GM10266 (cell line): ENCODE results near the gene AAK1.
A peak's percentile ranks its signal among the peaks of the same experiment; 100 is the strongest.

ENCODE experiments used
- DNase-seq: peaks from one replicate; pipeline ENCODE4 v3.0.0; 2012; ENCODE audit errors: extremely low spot score
- TF ChIP-seq, protein P1 (sequence below): IDR thresholded peaks from 2 replicates; pipeline ENCODE4 v1.5.1; 2012; ENCODE audit warnings: mild to moderate bottlenecking, low read depth; ENCODE audit not compliant: control insufficient read depth, insufficient read depth; ENCODE audit errors: missing control alignments

AAK1 gene

DNA sequence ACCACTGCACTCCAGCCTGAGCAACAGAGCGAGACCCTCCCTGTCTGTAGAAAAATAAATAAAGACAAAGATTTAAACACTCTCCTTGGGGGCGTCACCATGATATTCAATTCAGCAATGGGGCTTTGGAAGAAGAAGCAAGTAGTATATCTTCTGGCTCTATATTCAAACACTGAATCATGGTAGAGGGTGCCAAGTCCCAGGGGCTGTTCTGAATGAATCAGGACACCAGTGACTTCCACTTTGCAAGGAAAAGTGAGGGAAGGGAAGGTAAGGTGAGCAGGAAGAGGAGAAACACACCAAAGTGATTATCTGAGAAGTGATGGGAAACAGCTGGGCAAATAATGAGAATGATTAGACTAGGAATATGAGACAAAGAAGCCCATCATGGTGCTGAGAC, 80.5 kb downstream of the AAK1 start:
- TF ChIP-seq, protein P1, sequence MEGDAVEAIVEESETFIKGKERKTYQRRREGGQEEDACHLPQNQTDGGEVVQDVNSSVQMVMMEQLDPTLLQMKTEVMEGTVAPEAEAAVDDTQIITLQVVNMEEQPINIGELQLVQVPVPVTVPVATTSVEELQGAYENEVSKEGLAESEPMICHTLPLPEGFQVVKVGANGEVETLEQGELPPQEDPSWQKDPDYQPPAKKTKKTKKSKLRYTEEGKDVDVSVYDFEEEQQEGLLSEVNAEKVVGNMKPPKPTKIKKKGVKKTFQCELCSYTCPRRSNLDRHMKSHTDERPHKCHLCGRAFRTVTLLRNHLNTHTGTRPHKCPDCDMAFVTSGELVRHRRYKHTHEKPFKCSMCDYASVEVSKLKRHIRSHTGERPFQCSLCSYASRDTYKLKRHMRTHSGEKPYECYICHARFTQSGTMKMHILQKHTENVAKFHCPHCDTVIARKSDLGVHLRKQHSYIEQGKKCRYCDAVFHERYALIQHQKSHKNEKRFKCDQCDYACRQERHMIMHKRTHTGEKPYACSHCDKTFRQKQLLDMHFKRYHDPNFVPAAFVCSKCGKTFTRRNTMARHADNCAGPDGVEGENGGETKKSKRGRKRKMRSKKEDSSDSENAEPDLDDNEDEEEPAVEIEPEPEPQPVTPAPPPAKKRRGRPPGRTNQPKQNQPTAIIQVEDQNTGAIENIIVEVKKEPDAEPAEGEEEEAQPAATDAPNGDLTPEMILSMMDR = no peak
- DNase-seq = no peak

DNA sequence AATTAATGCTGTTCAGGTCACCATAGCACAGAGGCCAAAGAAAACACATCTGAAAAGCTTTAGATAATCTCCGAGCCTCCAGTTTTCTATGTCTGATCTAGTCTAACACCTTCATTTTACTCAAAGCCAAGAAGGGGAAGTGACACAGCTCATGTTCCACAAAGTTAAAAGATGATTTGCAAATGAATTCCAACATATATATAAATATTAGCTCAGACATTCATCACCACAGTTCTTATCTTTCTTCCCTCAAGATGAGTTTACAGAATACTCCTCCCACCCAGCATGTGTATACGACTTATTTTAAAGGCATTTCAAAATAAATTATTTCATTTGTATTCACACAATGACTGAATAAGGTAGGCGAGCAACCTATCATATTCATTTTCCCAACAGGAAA, 82.4 kb downstream of the AAK1 start:
- DNase-seq = no peak

DNA sequence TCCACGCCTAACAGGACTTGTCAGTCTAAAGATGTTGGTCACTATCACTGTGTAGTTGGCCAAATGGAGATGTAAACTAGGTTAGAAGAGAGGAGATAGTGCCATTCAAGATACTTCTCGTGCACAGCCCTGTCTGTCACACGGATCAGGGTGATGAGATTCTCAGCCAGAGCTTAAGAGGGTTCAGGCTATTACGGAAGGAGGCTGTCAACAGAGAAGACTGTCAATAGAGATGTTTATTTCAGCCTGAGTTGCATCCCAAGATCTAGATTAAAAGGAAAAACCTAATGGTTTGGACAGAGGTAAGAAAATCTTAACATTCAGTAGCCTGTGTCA, 83.4 kb downstream of the AAK1 start:
- TF ChIP-seq, protein P1 = no peak
- no peak for DNase-seq

More for the DNA sequence above, 82.4 kb downstream of the AAK1 start:
- TF ChIP-seq, protein P1 = no peak

DNA sequence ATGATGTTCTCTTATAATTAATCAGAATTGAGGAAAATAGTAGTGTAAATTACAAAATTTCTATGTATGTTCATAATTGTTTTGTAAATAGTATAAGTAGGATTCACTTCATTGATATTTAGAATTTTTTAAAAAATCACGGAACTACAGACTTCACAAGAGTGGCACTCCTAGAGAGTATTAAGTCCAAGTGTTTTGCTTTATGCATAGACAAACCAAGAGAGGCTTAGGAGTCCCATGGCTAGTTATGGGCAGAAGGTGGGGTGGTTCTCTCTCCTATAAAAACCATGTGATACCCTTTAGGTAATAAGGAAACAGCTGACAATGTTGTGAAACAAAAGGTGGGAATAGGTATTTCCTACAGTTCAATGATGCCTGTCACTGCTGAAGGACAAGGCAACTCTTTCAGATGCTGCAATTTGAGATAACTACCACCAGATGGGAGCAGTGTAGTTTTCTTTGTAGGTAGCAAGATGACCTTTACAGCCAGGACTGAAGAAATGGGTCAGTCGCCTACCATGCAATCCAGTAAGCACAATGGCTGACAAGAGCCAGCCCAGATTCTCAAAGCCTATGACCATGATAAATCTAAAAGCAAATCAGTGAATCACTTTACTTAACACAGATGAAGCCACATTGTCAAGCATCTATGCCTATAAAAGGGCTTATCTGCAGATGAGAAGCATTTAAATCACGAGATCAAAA, 83.9 kb downstream of the AAK1 start:
- peak; percentile 50 for DNase-seq
- TF ChIP-seq, protein P1 = peak; percentile 80

DNA sequence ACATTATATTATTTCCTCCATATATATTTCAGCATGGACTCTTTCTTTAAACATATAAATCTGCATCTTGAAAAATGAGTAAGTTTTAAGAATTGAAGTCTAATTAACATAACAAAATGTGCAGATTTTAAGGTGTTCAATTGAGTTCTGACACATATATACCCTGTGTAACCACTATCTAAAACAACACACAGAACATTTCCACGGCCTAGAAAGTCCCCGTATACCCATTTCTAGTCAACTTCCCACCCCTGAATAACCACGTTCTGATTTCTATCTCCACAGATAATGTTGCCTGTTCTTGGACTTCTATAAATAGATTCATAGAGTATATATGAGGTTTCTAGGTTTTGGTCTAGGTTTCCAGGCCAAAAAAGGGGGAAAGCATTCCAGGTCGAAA, 87.5 kb downstream of the AAK1 start:
- TF ChIP-seq, protein P1 = no peak
- DNase-seq = no peak

DNA sequence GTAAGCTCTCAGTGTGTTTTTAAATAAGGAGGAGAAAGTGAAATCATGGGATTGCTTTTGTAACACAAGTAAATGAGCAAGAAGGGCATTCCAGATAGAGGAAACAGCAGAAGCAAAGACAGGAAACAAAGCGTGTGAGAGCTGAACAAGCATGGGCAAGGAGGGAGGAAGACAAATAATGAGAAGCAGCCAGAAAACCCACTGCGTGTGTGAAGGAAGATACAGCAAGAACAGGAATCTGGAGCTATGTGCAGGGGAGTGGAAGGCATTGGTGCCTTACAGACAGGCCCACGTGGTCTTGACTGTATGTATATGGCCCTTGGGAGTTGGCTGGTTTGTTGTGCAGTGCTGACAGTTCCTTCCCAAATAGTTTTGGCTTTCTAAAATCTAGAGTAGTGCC, 88.6 kb downstream of the AAK1 start:
- peak; percentile 14 for DNase-seq
- TF ChIP-seq, protein P1 = no peak

DNA sequence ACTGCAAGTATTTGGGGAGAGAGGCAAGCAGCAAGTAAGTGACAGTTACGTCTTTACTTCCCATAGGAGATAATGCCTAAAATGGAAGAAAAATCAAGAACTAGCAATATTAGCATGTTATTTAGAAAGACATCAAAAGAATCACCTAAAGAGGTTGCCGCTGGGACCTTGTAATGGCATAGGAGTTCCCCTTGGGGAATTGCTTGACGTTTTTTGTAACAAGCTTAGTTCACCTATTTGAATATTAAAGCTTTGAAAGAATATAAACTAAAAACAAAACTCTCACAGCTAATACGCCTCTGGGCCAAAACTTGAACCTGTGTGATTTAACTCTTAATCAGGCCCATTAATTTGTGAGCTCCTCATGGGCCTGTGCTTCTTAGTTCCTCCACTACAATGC, 89.0 kb downstream of the AAK1 start:
- TF ChIP-seq, protein P1 = no peak

More for the DNA sequence above, 89.0 kb downstream of the AAK1 start:
- no peak for DNase-seq
